NOMO-1 treated with dmso at 0.1 percent for 144 hours (cell line): Measurements from ENCODE around the gene FOXE3.

Experiments
- DNase-seq: peaks from one replicate; lab custom pipeline; 2025; ENCODE audit not compliant: unreplicated experiment; lab: John Stamatoyannopoulos, UW

Gene FOXE3

DNA sequence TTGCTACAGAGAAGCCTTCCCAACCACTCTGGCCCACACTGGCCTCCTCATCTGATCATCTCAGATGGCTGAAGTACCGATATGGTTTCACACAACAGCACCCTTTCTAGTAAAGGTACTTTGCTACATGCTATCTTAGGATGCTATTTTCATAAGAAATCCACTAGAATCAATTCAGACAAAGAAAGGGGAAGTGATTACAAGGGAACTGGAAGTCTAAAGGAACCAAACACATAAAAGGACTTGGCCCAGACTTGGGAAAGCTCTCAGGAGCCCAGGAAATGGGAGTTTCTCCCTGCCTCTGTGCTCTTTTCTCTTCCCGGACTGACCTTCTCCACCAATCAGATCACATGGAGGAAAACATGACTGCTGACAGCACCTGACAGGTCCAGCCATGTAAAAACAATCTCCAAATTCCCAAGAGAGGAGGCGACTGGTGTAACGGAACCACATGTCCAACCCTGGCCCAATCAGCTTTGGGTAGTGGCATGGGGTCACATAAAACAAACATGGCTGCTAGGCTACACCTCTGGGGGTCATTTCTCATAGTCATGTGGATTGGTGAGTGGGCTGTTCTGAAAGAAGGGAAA lies 12.7 kb upstream of the FOXE3 start:
- DNase-seq: no peak

DNA sequence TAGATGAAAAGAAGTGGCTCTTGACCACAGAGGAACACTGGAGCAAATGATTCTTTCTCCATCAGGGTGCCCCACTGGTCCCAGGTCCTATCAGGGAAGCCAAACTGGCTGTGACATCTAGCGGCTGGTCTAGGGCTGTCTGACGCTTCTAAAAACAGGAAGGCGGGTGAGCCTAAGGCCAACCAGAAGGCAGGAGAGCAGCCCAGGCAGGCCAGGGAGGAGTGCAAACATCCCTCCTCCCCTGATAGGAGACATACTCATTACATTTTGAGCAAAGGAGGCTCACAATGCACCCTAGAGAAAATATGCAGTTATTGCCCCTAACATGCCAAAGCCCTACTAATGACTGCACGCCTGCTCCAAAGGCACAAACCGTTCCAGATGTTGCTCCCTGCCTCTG lies 10.4 kb upstream of the FOXE3 start:
- no peak for DNase-seq

DNA sequence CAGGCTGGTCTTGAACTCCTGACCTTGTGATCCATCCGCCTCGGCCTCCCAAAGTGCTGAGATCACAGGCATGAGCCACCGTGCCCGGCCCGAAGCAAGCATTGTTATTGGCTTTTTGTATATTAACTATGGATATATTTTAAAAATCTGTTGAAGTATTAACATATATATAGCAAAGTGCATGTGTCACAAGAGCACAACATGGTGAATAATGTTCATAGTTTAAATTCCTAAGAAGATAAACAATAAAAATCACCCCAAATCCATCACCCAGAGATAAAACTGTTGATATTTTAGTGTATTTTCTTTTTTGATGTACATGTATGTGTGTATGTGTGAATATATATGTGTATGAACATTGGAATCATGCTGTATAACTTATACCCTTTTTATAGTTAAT lies 9.1 kb upstream of the FOXE3 start:
- DNase-seq: no peak

DNA sequence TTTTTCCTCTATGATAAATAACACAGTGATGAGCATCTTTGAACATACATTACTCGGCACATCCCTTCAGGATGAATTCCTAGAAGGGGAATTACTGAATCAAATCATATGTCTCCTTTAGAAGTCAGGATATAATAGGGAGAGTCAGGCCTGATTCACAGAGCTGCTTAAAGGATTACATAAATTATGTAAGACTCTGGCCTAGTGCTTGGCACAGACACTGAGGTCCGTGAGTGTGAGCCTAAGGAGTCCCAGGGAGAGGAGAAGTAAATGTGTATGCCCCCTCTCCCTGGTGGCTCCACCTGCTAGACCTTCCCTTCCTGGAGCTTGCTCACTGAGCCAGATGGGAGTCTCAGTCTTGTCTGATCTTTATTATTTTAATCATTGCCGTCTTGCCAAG lies 8.6 kb upstream of the FOXE3 start:
- no peak for DNase-seq

DNA sequence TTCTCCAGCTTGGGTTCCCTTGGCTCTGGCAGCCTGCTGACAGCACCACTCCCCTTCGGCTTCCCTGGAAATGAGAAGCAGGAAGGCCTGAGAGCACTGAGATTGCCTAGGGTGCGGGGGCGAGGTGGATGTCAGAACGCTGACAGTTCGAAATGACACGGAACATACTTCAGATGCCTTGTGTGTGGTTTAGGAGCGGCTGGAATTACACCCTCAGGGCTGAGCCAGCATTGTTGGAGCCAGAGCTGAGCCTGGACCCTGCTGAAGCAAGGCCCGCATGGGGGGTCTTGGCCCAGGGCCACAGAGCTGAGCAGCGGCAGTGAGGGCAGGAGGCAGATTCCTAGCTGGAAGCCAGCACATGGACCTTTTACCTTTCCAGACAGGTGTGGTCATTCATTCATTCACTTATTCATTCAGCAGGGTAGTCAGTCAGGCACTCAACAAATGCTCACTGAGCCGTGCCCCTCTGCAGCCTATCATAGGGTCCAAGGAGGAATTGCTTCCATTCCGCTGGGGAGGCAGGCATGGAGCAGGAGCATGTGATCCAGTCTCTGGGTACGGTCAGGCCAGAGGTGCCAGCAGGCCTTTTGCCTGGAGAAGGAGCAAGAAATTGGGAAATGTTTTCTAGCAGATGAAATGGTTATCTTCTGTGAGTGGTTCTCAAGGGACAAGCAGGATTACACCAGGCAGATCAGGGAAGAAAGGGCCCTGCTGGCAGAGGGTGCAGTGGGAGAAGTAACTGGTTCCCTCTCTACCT lies 6.6 kb upstream of the FOXE3 start:
- DNase-seq: no peak

DNA sequence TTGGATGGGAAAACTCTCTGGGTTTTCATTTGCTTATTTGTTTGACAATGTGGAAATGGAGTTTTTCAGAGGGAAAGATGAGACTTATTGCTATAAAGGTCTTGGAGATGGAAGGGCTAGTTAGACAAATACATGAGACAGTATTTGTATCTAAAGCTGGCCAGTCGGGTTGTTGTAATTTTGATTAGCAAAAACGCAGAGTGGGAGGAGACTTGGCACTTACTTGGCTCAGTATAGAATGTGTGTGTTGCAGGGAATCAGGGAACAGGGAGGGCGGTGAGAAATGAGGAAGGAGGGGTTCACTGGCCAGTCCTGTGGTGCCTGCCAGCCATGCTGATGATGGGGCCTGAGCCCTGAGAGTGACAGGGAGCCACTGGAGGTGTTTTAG lies 6.0 kb upstream of the FOXE3 start:
- no peak for DNase-seq

DNA sequence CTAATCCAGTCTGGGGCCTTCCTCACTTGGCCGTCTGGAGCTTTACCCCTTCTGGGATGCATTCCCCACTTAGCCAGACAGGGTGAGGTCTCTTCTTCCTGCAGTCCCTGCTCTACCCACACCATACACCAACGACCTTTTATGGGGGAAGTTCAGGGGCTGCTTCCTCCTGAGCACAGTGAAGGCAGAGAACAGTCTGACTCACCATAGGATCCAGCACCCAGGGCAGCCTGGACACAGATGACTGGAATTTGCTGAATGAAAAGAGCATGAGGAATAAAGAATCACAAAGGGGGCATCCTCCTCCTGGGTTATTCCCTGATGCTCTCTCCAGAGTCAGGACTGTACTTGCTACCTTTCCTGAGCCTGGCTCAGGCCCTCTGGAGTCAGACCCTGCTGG lies 4.6 kb upstream of the FOXE3 start:
- no peak for DNase-seq

DNA sequence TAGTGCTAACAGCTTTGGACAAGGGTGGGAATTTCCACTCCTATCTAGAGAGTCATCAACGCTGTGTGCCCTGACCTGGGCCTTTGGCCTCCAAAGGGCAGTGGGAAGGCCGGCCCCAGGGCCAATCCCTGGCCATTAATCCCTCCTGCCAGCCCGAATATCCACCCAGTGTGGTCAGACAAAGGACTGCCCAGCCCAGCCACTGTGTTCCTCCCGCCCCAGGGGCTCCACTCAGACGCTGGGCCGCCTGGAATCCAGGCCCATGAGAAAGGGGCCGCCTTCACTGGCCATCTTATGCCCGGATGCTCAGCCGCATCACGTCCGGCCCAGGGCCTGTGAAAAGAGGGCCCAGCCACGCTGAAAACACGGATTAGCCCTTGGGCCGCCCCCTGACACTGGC lies 3.6 kb upstream of the FOXE3 start:
- DNase-seq: no peak

DNA sequence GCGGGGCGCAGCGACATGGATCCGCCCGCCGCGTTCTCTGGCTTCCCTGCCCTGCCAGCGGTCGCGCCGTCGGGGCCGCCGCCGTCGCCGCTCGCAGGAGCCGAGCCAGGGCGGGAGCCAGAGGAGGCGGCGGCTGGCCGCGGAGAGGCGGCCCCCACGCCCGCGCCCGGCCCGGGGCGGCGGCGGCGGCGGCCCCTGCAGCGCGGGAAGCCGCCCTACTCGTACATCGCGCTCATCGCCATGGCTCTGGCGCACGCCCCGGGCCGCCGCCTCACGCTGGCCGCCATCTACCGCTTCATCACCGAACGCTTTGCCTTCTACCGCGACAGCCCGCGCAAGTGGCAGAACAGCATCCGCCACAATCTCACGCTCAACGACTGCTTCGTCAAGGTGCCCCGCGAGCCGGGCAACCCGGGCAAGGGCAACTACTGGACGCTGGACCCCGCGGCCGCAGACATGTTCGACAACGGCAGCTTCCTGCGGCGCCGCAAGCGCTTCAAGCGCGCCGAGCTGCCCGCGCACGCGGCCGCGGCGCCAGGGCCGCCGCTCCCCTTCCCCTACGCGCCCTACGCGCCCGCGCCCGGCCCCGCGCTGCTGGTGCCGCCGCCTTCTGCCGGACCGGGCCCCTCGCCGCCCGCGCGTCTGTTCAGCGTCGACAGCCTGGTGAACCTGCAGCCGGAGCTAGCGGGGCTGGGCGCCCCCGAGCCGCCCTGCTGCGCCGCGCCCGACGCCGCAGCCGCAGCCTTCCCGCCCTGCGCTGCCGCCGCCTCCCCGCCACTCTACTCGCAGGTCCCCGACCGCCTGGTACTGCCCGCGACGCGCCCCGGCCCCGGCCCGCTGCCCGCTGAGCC lies 459 bp downstream of the FOXE3 start:
- DNase-seq: no peak

DNA sequence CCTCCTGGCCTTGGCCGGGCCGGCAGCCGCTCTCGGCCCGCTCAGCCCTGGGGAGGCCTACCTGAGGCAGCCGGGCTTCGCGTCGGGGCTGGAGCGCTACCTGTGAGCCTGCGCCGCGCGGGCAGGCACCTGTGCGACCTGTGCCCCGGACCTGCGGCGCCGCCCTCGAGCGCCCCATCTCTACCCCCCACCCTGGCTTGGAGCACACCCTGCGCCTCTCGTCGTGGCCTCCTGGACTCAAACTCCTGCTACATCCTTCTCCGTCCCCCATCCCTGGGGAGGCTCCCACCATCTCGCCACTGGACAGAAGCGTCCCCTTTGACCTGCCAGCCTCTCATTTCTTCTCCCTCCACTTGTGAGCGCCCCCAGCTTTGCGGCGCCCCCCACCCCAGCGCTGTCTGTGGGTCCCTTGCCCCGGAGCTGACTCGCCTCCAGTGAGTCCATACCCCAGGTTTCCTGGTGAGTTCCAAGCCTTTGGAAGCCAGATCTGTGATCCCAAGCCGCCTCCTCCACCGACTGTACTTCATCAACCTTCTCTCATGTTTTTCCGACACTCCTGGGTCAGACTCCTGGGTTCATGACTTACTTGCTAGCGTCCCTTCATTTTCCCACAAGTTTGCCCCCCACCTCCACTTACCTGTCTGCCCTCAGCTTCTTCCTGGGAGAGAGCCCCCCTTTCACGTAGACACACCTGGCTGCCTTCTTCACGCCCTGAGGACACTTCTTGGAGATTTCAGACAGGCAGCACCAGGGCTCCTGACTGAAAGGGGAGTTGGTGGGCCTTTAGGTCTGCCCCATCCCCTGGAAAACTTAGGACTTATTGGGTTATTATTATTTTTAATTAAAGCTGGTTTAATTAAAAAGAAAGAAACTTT lies 1.3 kb downstream of the FOXE3 start:
- no peak for DNase-seq

DNA sequence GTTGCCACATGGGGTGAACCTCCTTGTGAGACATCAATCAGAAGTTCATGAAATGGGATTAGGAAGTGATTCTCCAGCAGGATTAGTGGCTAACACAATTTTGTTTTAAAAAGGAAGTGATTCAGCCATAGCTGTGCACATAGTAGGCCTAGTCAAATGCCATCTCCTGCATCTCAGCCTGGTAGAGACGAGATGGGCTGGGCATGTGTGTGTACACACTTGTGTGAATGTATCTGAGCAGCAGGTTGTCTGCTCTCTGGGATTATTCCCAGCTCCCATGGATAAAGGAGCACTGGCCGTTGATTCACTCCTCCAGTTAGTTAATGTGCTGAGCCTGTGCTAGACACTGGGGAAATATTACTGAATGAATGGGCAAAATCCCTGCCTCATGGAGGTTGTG lies 2.0 kb downstream of the FOXE3 start:
- no peak for DNase-seq

DNA sequence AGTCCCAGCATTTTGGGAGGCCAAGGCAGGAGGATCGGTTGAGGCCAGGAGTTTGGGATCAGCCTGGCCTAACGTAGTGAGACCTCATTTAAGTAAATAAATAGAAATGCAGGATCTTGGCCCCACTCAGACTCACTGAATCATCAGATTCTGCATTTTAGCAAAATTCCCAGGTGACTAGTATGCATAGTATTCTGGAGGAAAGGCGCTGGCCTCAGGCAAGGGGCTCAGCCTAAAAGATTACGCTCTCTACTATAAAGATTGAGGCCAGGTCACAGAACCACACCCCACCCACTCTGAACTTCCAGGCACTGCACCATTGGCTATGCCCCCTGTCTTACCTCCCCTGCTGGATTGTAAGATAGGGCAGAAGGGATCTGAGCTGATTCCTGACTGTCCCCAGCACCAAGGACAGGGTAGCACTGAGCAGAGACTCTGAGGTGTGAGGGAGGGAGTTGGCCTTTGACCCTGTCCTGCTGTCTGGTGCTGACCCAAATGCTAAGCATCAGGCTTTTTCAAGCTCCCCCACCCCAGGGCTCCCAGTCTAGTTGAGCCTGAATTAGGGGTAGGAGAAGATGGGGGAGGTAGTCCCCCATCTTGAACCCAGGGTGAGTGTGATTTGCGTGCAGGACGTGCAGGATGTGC lies 2.7 kb downstream of the FOXE3 start:
- no peak for DNase-seq

DNA sequence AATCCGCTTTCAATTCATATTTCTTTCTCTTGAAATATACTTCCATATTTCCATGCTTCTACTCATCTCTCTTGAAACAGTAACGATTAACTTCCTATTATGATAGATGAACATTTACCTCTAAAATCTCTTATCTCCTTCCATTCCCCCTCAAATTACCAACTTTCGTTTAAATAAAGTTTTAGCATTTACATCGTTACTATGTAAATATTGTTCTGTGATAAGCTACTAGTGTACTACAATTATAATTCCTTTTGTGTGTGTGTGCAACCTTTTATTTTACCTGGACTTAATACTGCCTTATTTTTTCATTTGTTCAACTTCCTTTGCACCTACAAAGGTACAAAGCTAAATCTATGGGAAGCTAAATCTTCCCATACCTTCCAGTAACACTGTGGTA lies 4.5 kb downstream of the FOXE3 start:
- no peak for DNase-seq

DNA sequence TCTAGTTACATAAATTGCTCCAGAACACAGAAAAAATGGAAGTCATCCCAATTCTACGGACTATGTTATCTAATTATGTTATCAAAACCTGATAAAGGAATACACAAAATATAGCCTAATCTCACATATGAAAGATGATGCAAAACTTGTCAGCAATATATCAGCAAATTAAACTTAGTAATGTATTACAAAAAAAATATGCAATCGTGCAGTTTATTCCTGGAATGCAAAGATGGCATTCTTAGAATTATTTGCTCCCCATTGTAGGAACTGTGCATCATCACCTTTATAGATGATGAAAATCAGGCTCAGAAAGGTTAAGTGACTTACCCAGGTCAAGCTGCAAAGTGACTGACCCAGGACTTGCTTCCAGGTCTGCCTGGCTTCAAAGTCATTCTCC lies 7.8 kb downstream of the FOXE3 start:
- DNase-seq: no peak

DNA sequence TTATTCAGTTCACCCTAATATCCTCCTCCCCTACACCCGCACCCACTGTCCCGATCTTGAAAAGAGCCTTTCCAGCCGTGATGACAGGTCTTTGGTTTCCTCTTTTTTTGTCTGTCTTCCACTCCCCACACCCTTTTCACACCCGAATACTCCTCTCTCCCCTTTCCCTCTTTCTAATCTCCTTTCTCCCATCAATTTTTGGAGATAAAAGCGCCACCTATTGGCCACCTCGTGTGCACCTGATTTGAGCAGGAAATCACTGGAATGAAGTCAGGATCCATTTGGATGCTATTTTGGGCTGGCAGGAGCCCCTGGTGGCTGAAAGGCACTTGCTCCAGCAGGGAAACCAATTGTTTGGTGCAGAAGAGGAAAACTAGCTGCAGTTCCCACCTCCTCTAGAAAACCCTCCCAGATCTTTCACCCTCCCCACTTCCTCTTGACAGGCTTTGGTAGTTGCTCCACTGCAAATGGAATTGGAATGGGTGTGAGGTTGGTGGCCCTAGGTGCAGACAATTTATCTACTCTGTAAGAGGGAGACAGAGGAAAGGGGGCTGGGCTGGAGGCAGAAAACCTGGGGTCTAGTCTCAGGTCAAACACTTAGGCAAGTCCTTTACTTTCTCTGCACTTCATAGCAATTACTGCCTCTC lies 8.4 kb downstream of the FOXE3 start:
- DNase-seq: no peak

DNA sequence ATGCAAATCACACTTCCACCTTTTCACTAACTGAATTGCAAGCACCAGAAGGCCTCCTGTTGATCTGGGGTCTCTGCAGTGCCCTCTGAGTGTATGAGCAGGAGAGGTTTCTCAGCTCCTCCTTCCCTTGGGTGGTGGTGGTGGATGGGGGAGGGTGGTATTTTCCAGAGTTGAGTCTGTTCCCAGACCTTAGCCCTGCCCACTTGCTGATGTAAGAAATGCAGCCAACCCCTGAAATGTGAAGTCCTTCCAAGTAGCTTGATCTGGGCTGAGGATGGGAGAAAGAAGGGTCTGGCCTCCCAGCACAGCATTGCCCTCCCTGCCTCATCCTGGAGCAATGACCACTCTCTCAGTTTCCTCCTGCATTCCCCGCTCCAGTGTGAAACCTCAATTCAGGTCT lies 15.4 kb downstream of the FOXE3 start:
- DNase-seq: no peak

DNA sequence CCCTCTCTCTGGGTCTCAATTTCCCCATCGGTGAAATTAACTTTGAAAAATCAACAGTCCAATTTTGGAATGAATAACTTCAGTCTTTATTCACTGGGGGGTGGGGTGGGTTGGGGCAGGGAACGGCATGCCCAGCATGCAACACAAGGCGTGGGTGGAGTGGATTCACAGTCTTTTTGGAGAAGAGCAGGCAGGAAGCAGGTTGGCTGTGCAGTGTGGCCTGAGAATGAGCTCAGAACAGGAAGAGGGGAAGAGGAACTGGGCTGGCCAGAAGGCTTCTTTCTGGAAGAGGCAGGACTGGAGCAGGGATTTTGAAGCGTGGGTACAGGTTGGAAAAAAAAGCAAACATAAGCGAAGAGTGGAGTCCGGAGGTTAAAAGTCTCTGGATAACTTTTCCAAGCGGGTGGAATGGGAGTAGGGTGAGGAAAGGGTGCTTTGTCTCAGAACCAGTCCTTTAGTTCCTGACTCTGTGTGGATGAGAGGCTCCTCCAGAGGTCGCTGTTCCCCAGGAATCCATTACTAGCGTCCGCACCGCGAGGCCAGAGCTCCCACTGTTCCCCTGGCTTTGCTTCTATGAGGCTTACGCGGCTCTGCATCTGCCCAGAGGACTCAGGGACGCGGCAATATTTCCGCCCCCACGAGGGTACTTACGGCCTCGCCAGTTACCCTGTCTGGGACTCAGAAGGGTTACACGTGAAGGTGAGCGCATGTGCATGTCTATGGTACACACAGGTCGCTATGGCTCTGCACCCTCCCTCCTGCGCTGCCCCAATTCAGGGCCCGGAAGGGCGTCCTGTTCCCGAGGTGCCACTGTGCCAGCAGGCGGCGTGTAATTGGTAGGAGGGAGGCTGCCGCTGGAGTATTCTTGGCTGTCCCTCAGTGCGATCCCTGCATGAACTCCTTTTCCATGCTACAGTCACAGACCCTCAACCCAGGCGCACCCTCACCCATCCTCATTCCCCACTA lies 16.3 kb downstream of the FOXE3 start:
- peak; percentile 67 for DNase-seq

DNA sequence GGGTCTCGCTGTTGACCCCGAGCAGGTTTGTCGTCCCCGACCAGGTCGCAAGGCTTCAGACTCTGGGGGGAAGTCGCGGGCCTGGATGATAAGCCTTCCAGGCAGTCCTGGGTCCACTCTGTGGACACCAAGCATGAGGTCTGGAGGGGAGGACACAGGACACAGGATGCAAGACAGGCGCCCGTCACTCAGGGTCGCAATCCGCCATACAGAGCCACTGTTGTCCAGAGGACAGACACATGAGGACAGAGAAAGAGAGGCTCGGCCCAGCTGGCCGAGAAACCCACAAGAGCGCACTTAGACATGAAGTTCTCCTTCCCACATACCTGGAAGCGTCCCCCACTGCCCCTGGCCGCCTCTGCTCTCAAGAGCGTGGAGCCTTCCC lies 16.9 kb downstream of the FOXE3 start:
- no peak for DNase-seq

DNA sequence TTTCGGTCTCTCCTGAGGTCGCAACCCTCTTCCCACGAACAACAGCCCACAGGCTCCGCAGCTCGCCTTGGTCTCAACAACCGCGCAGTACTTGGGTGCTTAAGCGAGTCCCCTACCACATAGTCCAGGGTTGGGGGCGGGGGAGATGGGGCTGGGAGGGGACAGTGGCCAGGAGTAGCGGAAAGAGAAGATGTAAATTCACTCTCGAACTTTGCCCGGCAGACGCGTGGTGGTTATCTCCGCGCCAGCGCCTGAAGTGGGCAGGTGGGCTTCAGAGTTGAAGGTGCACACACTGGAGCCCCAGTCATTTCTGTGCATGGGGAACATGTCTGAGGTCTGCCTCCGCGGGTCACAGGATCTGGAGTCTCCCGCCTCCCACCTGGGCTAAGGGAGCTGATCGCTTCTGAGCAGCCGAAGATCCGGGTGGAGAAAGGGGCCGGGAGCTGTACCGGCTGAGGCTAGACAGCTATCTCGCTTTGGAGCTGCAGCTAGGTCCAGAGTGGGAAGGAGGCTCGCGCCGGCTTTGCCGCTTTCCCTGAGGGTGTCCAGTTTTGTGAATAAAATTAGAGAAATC lies 17.5 kb downstream of the FOXE3 start:
- DNase-seq: no peak
